Neural cell (in vitro differentiated cells): ENCODE results near the gene KRT27. TPM values are rescaled to one million over a fixed set of nuclear protein-coding genes. Genes with fewer than 3 reads are reported as not detected.

Experiments used
- H2AFZ ChIP-seq: fragments of 200-600, 300-800 bp; sonication (generic), shearing (Covaris generic); 2 replicates; pipeline ENCODE4 v1.6.0; 2014; ENCODE audit warnings: low read depth, mild to moderate bottlenecking, antibody characterized with exemption, low read length, moderate library complexity
- H3F3A ChIP-seq: fragments of 200-600 bp; shearing (Covaris generic); 2 replicates; pipeline ENCODE4 v1.6.1; 2016; ENCODE audit warnings: mild to moderate bottlenecking, moderate library complexity, mixed read lengths, antibody characterized with exemption, low read length; ENCODE audit not compliant: insufficient read depth, poor library complexity, severe bottlenecking
- H3K27ac ChIP-seq: fragments of 200-600, 300-800 bp; sonication (generic), shearing (Covaris generic); 2 replicates; pipeline ENCODE4 v1.5.1; 2014; ENCODE audit warnings: mild to moderate bottlenecking, low read length, moderate library complexity
- H3K27me3 ChIP-seq: fragments of 300-800, 200-600 bp; sonication (generic), shearing (Covaris generic); 2 replicates; pipeline ENCODE4 v1.6.0; 2014; ENCODE audit warnings: mild to moderate bottlenecking, low read depth, low read length, moderate library complexity; ENCODE audit not compliant: insufficient read depth
- H3K36me3 ChIP-seq: fragments of 300-800, 200-600 bp; sonication (generic), shearing (Covaris generic); 2 replicates; pipeline ENCODE4 v1.5.1; 2014; ENCODE audit warnings: mild to moderate bottlenecking, antibody characterized with exemption, low read length, moderate library complexity; ENCODE audit not compliant: insufficient read depth
- H3K4me2 ChIP-seq: fragments of 300-800, 200-600 bp; sonication (generic), shearing (Covaris generic); 2 replicates; pipeline ENCODE4 v1.6.0; 2014; ENCODE audit warnings: mild to moderate bottlenecking, low read length
- H3K4me3 ChIP-seq: fragments of 300-800, 200-600 bp; sonication (generic), shearing (Covaris generic); 2 replicates; pipeline ENCODE4 v1.5.1; 2014; ENCODE audit warnings: mild to moderate bottlenecking, low read length, moderate library complexity
- H3K79me2 ChIP-seq: fragments of 200-600 bp; shearing (Covaris generic); replicated peaks from 2 replicates; pipeline ENCODE4 v1.6.0; 2014; ENCODE audit warnings: mild to moderate bottlenecking, low read length, moderate library complexity; ENCODE audit not compliant: insufficient read depth
- H3K9ac ChIP-seq: fragments of 300-800, 200-600 bp; sonication (generic), shearing (Covaris generic); 2 replicates; pipeline ENCODE4 v1.6.1; 2016; ENCODE audit warnings: mild to moderate bottlenecking, low read length, mixed read lengths
- H3K9me2 ChIP-seq: fragments of 200-600 bp; shearing (Covaris generic); 2 replicates; pipeline ENCODE4 v1.6.1; 2016; ENCODE audit warnings: mild to moderate bottlenecking, low read length, mixed read lengths; ENCODE audit not compliant: insufficient read depth
- H3K9me3 ChIP-seq: fragments of 200-600, 300-800 bp; sonication (generic), shearing (Covaris generic); 2 replicates; pipeline ENCODE4 v1.6.1; 2016; ENCODE audit warnings: mild to moderate bottlenecking, mixed run types, low read length, moderate library complexity, mixed read lengths
- H4K20me1 ChIP-seq: fragments of 200-600 bp; shearing (Covaris generic); 2 replicates; pipeline ENCODE4 v1.6.1; 2016; ENCODE audit warnings: mild to moderate bottlenecking, mixed run types; ENCODE audit not compliant: insufficient read depth
- CTCF ChIP-seq: fragments of 450-650 bp; IDR thresholded peaks from 2 replicates; pipeline ENCODE4 v1.5.1; 2014; ENCODE audit warnings: antibody characterized with exemption, mild to moderate bottlenecking, moderate library complexity; ENCODE audit not compliant: poor library complexity, severe bottlenecking
- EP300 ChIP-seq: fragments of 450-650 bp; conservative IDR thresholded peaks from 2 replicates; pipeline ENCODE4 v1.6.1; 2014; ENCODE audit warnings: antibody characterized with exemption, mild to moderate bottlenecking, moderate library complexity; ENCODE audit not compliant: poor library complexity, severe bottlenecking
- EZH2 ChIP-seq: fragments of 200-600, 300-800 bp; shearing (Covaris generic), sonication (generic); IDR thresholded peaks from 2 replicates; pipeline ENCODE4 v1.6.1; 2014; ENCODE audit warnings: antibody characterized with exemption, low read length, borderline replicate concordance, mild to moderate bottlenecking; ENCODE audit not compliant: insufficient read depth, poor library complexity, severe bottlenecking
- MXI1 ChIP-seq: fragments of 450-650 bp; conservative IDR thresholded peaks from 2 replicates; pipeline ENCODE4 v1.6.1; 2014; ENCODE audit warnings: antibody characterized with exemption, mild to moderate bottlenecking; ENCODE audit not compliant: poor library complexity, severe bottlenecking
- POLR2AphosphoS5 ChIP-seq: IDR thresholded peaks from 2 replicates; pipeline ENCODE4 v1.6.1; 2012
- RAD21 ChIP-seq: fragments of 450-650 bp; conservative IDR thresholded peaks from 2 replicates; pipeline ENCODE4 v1.6.1; 2014; ENCODE audit warnings: antibody characterized with exemption, mild to moderate bottlenecking, moderate library complexity
- REST ChIP-seq: IDR thresholded peaks from 2 replicates; pipeline ENCODE4 v1.6.1; 2012; ENCODE audit warnings: borderline replicate concordance
- SMC3 ChIP-seq: fragments of 450-650 bp; conservative IDR thresholded peaks from 2 replicates; pipeline ENCODE4 v1.6.1; 2014; ENCODE audit warnings: antibody characterized with exemption, mild to moderate bottlenecking, moderate library complexity; ENCODE audit not compliant: poor library complexity
- TAF1 ChIP-seq: IDR thresholded peaks from 2 replicates; pipeline ENCODE4 v1.6.1; 2012; ENCODE audit warnings: low read depth
- polyA plus RNA-seq: library from polyadenylated mRNA; depleted of rRNA; stranded (reverse); fragments of >200 nt; gene quantifications from 2 replicates; pipeline ENCODE4 v1.2.3, GENCODE V29; 2014

The KRT27 gene
- polyA plus RNA-seq, 1 donor from 2014 or later: not detected

- no peaks in the 10 kb centered on the region for H3K79me2 ChIP-seq
Measured at GRCh38 chr17:40809721-40810421, 27.5 kb upstream of the KRT27 start.

GRCh38 chr17:40806131-40806530, 23.8 kb upstream of the KRT27 start:
- Histone ChIP-seq H3K27ac (no peak overlapping the region), H3K27me3 (peaks cover 34% of the 10 kb centered on the region)

More at GRCh38 chr17:40809721-40810421, 27.5 kb upstream of the KRT27 start:
- H3K9me2 ChIP-seq: no peaks in the 10 kb centered on the region
- peaks cover 40% of the 10 kb centered on the region for H3K27me3 ChIP-seq
- H3K9me3 ChIP-seq: no peaks in the 10 kb centered on the region
- H3K9ac ChIP-seq: no peak overlapping the region
- no peak overlapping the region for H3K4me2 ChIP-seq
- no peaks in the 10 kb centered on the region for H3K36me3 ChIP-seq
- H4K20me1 ChIP-seq: no peaks in the 10 kb centered on the region
- no peak overlapping the region for H3K4me3 ChIP-seq
- no peaks in the 10 kb centered on the region for H3F3A ChIP-seq
- H2AFZ ChIP-seq: no peak overlapping the region
- TF ChIP-seq POLR2AphosphoS5 (no peak), EP300 (no peak), TAF1 (no peak)
- H3K27ac ChIP-seq: no peak overlapping the region

More at GRCh38 chr17:40806131-40806530, 23.8 kb upstream of the KRT27 start:
- Histone ChIP-seq H3K9ac (no peak overlapping the region), H3F3A (no peaks in the 10 kb centered on the region), H4K20me1 (no peaks in the 10 kb centered on the region), H3K79me2 (no peaks in the 10 kb centered on the region), H2AFZ (no peak overlapping the region), H3K36me3 (no peaks in the 10 kb centered on the region), H3K9me2 (no peaks in the 10 kb centered on the region), H3K4me2 (no peak overlapping the region), H3K4me3 (no peak overlapping the region), H3K9me3 (no peaks in the 10 kb centered on the region)
- no peak for TF ChIP-seq TAF1
- TF ChIP-seq CTCF: no peak
- TF ChIP-seq POLR2AphosphoS5: no peak
- TF ChIP-seq RAD21: no peak
- no peak for TF ChIP-seq EZH2
- TF ChIP-seq REST: no peak
- no peak for TF ChIP-seq SMC3
- TF ChIP-seq MXI1: no peak
- TF ChIP-seq EP300: no peak
